AG09309 (cell line): ENCODE results near the gene GPANK1.

ENCODE experiments used
- DNase-seq: peaks from one replicate; pipeline ENCODE4 v3.0.0-alpha.2; 2010; ENCODE audit warnings: low read depth
- H3K4me3 ChIP-seq: 2 replicates; pipeline ENCODE4 v1.5.1; 2011; ENCODE audit warnings: mild to moderate bottlenecking, low read depth, low read length, moderate library complexity; ENCODE audit not compliant: control insufficient read depth
- TF ChIP-seq, protein P1 (sequence below): IDR thresholded peaks from 2 replicates; pipeline ENCODE4 v1.5.1; 2011; ENCODE audit warnings: mild to moderate bottlenecking, low read depth, low read length, inconsistent platforms; ENCODE audit not compliant: insufficient read depth, control insufficient read depth; ENCODE audit errors: missing control alignments

GPANK1 gene

DNA sequence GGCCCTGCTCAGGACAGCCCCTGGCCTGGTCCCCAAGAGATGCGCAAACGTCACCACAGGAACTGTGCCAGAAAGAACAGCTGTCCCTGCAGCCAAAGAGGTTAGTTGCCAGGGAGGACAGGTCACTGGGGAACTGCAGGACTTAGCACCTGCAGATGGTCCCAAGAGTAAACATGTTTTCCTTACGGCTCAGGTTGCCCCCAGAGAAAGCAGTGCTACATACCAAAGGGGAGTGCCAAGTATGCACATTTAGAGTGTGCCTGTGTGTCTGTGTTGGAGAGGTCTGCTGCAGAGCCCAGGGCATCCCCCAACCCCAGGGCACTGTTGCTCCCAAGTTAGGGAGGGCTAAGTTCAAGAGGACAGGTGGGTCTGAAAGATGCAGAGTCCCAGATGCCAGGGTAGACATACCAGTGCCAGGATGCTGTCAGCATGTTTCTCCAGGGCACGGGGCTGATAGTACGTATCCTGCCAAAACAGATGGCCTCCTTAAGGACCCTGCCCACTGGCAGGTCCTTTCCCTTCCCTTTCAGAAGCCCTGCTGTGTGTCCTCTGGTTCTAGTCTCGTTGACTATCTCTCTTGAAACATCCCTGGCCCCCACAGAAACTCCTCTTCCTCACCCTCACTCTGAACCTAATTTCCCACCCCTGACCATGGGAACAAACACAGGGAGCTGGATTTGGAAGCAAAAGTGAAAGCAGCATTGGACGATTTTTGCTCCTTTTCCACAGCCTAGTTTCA, 37.0 kb upstream of the GPANK1 start:
- no peak for DNase-seq
- TF ChIP-seq, protein P1, sequence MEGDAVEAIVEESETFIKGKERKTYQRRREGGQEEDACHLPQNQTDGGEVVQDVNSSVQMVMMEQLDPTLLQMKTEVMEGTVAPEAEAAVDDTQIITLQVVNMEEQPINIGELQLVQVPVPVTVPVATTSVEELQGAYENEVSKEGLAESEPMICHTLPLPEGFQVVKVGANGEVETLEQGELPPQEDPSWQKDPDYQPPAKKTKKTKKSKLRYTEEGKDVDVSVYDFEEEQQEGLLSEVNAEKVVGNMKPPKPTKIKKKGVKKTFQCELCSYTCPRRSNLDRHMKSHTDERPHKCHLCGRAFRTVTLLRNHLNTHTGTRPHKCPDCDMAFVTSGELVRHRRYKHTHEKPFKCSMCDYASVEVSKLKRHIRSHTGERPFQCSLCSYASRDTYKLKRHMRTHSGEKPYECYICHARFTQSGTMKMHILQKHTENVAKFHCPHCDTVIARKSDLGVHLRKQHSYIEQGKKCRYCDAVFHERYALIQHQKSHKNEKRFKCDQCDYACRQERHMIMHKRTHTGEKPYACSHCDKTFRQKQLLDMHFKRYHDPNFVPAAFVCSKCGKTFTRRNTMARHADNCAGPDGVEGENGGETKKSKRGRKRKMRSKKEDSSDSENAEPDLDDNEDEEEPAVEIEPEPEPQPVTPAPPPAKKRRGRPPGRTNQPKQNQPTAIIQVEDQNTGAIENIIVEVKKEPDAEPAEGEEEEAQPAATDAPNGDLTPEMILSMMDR, result no peak
- peak overlapping the region; percentile 86 for H3K4me3 ChIP-seq

DNA sequence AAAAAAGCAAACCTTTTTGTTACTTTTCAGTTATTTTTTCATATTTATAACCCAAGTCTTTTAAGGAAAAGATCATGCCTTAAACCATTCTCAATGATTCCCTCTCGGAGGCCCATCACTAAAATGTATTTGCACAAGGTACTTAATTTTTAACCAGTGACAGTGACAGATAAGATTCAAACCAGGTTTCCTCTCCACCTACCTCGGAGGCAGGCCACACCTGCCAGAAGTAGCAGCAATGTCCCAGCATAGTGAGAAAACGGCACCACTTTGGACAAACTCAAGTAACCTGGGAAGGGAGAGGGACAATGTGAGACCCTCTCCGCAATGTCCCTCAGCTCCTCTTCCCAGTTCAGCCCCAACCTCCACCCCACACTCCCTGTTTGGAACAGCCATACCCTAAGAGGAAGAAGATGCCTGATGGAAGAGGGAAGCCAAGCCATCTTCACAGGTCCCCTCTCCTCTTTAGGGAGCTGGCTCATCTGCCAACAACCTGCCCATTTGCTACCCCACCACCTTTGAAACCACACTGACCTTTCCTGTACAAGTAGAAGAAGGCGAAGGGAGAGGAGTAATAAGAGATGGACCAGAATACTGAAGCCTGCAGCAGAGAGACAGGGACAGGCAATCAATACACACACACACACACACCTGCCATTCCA, 36.1 kb upstream of the GPANK1 start:
- H3K4me3 ChIP-seq, result no peak overlapping the region
- TF ChIP-seq, protein P1, result no peak
- no peak for DNase-seq

DNA sequence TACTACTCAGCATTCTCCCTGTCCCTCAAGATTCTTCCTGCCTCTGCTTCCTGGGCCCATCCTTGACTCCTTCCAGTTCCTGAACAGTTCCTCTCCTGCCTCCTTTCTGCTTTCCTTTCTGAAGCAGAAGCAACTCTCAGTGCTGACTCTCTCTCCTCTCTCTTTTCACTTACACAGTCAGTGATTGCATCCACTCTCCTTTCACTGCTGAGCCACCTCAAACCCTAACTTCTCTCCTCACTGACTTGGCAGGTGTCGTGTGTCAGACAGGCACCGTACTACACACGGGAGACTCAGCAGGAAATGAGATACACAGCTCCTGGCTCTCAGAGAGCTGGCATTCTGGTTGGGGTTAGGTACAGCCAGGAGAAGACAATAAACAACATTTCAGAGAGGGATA, 32.8 kb upstream of the GPANK1 start:
- no peak overlapping the region for H3K4me3 ChIP-seq
- TF ChIP-seq, protein P1, result no peak
- DNase-seq, result no peak

DNA sequence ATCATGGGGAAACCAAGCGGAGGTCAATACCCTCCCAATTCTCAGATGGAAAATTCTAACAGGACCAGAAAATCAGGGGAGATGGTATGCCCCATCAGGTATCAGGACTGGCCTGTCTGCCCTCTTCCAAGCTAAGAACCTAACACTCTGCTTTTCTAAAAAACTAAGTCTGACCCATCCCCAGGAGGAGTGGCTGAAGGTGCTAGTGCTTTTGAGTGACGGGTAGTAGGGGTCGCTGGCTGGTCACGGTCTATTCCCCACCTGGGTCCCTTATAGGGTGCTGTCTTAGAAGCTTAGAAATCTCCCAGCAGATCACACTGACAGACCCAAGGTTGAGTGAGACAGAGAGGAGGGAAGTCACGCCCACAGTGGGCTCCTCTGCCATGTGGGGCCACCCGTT, 28.7 kb upstream of the GPANK1 start:
- H3K4me3 ChIP-seq, result no peak overlapping the region
- no peak for DNase-seq
- TF ChIP-seq, protein P1, result no peak

DNA sequence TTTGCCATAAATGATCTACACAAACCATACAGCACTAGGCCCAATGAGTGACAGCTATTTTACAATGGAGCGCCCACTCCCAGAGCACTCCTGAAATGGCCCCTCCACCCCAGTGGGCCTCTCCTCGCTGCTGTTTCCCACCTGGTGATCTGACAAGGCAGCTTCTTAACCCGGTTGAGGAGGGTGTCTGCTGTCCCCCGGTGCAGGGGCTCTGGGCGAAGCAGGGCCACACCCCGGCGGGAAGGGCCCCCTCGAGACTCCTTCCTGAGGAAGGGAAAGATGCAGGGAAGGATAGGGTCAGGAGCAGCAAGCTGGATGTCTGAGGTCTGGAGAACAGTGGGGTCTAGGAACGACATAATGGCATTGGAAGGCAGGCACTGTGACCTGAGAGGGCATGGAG, 28.1 kb upstream of the GPANK1 start:
- DNase-seq, result no peak
- TF ChIP-seq, protein P1, result no peak
- H3K4me3 ChIP-seq, result no peak overlapping the region

DNA sequence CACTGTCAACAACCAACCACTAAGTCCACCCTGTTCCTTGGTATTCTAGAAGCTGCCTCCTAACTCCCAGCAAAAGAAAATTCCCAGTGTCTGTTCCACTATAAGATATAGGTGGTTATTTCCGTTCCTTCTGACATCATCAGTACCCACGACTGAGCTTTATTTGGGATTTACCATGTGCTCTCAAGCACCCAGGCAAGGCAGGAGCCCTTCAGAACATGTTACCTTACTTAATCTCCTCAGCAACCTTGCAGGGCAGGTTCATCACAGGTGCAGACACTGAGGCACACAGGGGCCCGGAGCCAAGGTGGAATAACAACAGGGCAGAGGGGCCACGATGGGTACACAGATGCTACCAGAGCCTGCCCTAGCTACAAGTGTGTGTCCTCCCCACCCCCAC, 27.6 kb upstream of the GPANK1 start:
- no peak overlapping the region for H3K4me3 ChIP-seq
- TF ChIP-seq, protein P1, result no peak
- no peak for DNase-seq

DNA sequence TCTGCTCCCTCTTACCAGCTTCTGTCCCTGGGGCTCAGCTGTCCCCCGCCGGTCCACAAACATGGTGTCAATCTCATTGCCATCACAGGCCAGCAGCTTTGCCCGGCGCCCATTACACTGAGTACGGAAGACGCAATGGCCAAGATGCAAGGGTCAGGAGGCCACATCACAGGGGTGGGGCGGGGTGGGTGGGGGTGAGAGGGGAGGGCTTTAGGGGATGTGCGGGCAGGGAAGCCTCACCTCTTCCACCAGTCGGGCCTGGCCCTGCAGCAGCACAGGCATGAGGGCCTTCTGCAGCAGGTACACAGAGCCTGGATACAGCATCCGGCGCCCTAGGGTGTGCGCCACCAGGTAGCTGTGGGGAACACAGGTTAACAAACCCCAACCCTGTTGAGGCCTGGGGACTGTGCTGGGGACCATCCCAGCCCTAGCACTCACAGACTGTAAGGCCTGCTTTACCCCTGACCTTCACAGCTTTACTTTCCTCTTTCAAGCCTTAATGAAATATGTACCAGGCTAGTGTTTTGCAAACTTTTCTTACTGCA, 26.8 kb upstream of the GPANK1 start:
- TF ChIP-seq, protein P1, result no peak
- no peak for DNase-seq
- no peak overlapping the region for H3K4me3 ChIP-seq
